ENCODE results near the gene LCK.
A peak's percentile ranks its signal among the peaks of the same experiment; 100 is the strongest.

The LCK gene

GRCh38 chr1:32291708-32292538, 40.9 kb downstream of the LCK start, which contains the start of gene HDAC1 (continued):
- TF ChIP-seq, protein P1, sequence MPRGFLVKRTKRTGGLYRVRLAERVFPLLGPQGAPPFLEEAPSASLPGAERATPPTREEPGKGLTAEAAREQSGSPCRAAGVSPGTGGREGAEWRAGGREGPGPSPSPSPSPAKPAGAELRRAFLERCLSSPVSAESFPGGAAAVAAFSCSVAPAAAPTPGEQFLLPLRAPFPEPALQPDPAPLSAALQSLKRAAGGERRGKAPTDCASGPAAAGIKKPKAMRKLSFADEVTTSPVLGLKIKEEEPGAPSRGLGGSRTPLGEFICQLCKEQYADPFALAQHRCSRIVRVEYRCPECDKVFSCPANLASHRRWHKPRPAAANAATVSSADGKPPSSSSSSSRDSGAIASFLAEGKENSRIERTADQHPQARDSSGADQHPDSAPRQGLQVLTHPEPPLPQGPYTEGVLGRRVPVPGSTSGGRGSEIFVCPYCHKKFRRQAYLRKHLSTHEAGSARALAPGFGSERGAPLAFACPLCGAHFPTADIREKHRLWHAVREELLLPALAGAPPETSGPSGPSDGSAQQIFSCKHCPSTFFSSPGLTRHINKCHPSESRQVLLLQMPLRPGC (tag by site-specific recombination; IDR thresholded peaks at IDR 0.05): peak; percentile 67; the same call in 1 of the 2 replicates
- TF ChIP-seq ZNF76 (tag by site-specific recombination; IDR thresholded peaks at IDR 0.05; ENCODE audit: borderline replicate concordance, low read depth) (peak; percentile 82), ZNF558 (tag by site-specific recombination; IDR thresholded peaks at IDR 0.05) (0 out of 2 replicates have a peak, but pooled peaks have one; percentile 16), KLF9 (tag by site-specific recombination; IDR thresholded peaks at IDR 0.05; ENCODE audit: low read depth) (peak; percentile 87), ZBTB21 (tag by site-specific recombination; IDR thresholded peaks at IDR 0.05) (peak; percentile 36; the same call in 1 of the 2 replicates), WT1 (tag by site-specific recombination; IDR thresholded peaks at IDR 0.05) (peak; percentile 40), ZNF248 (tag by site-specific recombination; IDR thresholded peaks at IDR 0.05) (no peak), ZNF350 (tag by site-specific recombination; IDR thresholded peaks at IDR 0.05) (no peak), FEZF1 (tag by site-specific recombination; IDR thresholded peaks at IDR 0.05) (0 out of 2 replicates have a peak, but pooled peaks have one; percentile 15), ZNF121 (tag by site-specific recombination; IDR thresholded peaks at IDR 0.05) (peak; percentile 71), ZNF585B (tag by site-specific recombination; IDR thresholded peaks at IDR 0.05) (no peak), ZNF221 (tag by site-specific recombination; IDR thresholded peaks at IDR 0.05; ENCODE audit: borderline replicate concordance) (no peak; the same call in 1 of the 2 replicates), ZNF24 (tag by site-specific recombination; IDR thresholded peaks at IDR 0.05) (peak; percentile 39; the same call in 1 of the 2 replicates), OSR2 (tag by site-specific recombination; IDR thresholded peaks at IDR 0.05) (0 out of 2 replicates have a peak, but pooled peaks have one; percentile 30), KLF17 (tag by site-specific recombination; IDR thresholded peaks at IDR 0.05) (peak; percentile 79; the same call in 1 of the 2 replicates), GLI2 (tag by site-specific recombination; IDR thresholded peaks at IDR 0.05; ENCODE audit: borderline replicate concordance, low read depth) (no peak), ZNF174 (tag by site-specific recombination; IDR thresholded peaks at IDR 0.05) (no peak), ZNF596 (tag by site-specific recombination; IDR thresholded peaks at IDR 0.05) (no peak), ZNF148 (tag by site-specific recombination; IDR thresholded peaks at IDR 0.05; ENCODE audit: borderline replicate concordance) (peak; percentile 69), MEIS1 (CRISPR knock-in tag; IDR thresholded peaks at IDR 0.05; ENCODE audit: borderline replicate concordance) (no peak), ZNF473 (tag by site-specific recombination; IDR thresholded peaks at IDR 0.05) (peak; percentile 33; the same call in 1 of the 2 replicates), PRDM1 (tag by site-specific recombination; IDR thresholded peaks at IDR 0.05) (peak; percentile 87; the same call in 1 of the 2 replicates), ZNF366 (tag by site-specific recombination; conservative IDR thresholded peaks at IDR 0.05) (peak; percentile 47; the same call in 1 of the 2 replicates)
- TF ChIP-seq, protein P2, sequence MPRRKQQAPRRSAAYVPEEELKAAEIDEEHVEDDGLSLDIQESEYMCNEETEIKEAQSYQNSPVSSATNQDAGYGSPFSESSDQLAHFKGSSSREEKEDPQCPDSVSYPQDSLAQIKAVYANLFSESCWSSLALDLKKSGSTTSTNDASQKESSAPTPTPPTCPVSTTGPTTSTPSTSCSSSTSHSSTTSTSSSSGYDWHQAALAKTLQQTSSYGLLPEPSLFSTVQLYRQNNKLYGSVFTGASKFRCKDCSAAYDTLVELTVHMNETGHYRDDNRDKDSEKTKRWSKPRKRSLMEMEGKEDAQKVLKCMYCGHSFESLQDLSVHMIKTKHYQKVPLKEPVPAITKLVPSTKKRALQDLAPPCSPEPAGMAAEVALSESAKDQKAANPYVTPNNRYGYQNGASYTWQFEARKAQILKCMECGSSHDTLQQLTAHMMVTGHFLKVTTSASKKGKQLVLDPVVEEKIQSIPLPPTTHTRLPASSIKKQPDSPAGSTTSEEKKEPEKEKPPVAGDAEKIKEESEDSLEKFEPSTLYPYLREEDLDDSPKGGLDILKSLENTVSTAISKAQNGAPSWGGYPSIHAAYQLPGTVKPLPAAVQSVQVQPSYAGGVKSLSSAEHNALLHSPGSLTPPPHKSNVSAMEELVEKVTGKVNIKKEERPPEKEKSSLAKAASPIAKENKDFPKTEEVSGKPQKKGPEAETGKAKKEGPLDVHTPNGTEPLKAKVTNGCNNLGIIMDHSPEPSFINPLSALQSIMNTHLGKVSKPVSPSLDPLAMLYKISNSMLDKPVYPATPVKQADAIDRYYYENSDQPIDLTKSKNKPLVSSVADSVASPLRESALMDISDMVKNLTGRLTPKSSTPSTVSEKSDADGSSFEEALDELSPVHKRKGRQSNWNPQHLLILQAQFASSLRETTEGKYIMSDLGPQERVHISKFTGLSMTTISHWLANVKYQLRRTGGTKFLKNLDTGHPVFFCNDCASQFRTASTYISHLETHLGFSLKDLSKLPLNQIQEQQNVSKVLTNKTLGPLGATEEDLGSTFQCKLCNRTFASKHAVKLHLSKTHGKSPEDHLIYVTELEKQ (tag by site-specific recombination; IDR thresholded peaks at IDR 0.05; ENCODE audit: borderline replicate concordance): peak; percentile 54; the same call in 1 of the 2 replicates
- TF ChIP-seq, protein P3, sequence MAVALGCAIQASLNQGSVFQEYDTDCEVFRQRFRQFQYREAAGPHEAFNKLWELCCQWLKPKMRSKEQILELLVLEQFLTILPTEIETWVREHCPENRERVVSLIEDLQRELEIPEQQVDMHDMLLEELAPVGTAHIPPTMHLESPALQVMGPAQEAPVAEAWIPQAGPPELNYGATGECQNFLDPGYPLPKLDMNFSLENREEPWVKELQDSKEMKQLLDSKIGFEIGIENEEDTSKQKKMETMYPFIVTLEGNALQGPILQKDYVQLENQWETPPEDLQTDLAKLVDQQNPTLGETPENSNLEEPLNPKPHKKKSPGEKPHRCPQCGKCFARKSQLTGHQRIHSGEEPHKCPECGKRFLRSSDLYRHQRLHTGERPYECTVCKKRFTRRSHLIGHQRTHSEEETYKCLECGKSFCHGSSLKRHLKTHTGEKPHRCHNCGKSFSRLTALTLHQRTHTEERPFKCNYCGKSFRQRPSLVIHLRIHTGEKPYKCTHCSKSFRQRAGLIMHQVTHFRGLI (tag by site-specific recombination; IDR thresholded peaks at IDR 0.05): peak; percentile 47
- TF ChIP-seq, protein P4, sequence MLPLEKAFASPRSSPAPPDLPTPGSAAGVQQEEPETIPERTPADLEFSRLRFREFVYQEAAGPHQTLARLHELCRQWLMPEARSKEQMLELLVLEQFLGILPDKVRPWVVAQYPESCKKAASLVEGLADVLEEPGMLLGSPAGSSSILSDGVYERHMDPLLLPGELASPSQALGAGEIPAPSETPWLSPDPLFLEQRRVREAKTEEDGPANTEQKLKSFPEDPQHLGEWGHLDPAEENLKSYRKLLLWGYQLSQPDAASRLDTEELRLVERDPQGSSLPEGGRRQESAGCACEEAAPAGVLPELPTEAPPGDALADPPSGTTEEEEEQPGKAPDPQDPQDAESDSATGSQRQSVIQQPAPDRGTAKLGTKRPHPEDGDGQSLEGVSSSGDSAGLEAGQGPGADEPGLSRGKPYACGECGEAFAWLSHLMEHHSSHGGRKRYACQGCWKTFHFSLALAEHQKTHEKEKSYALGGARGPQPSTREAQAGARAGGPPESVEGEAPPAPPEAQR (tag by site-specific recombination; IDR thresholded peaks at IDR 0.05): 0 out of 2 replicates have a peak, but pooled peaks have one; percentile 52
